Keratinocyte (primary cell): ENCODE data around the gene TSC22D3. TPM values are rescaled to one million over a fixed set of nuclear protein-coding genes. Genes with fewer than 3 reads are reported as not detected.

Source experiments
- DNase-seq: peaks from one replicate; pipeline ENCODE4 v3.0.0-alpha.2; 2011; ENCODE audit warnings: low read depth, missing footprints, low spot score
- FAIRE-seq: peaks from 2 replicates; lab custom pipeline; 2011; peaks lifted over from hg19 to GRCh38; lab: Jason Lieb, UNC
- H2AFZ ChIP-seq: 2 replicates; pipeline ENCODE4 v1.6.0; 2012; ENCODE audit warnings: low read length, control low read depth, inconsistent platforms; ENCODE audit not compliant: control insufficient read depth
- H3K27ac ChIP-seq: 2 replicates; pipeline ENCODE4 v1.5.1; 2011; ENCODE audit warnings: low read length; ENCODE audit not compliant: control insufficient read depth, insufficient read depth
- H3K27me3 ChIP-seq: 3 replicates; pipeline ENCODE4 v1.6.0; 2011; ENCODE audit warnings: low read length; ENCODE audit not compliant: control insufficient read depth, insufficient read depth; ENCODE audit errors: extremely low read depth
- H3K36me3 ChIP-seq, 2 experiments: 2 replicates in 1 of 2; 3 replicates in 1 of 2; pipeline ENCODE4 v1.5.1; 2011; ENCODE audit warnings: low read length in 2 of 2, mild to moderate bottlenecking in 1 of 2; ENCODE audit not compliant: control insufficient read depth in 2 of 2, insufficient read depth in 2 of 2; ENCODE audit errors: extremely low read depth in 1 of 2
- H3K4me1 ChIP-seq: 3 replicates; pipeline ENCODE4 v1.5.1; 2011; ENCODE audit warnings: low read length; ENCODE audit not compliant: control insufficient read depth, insufficient read depth; ENCODE audit errors: extremely low read depth
- H3K4me2 ChIP-seq: 3 replicates; pipeline ENCODE4 v1.6.0; 2011; ENCODE audit warnings: low read depth, low read length; ENCODE audit not compliant: control insufficient read depth, insufficient read depth; ENCODE audit errors: extremely low read depth
- H3K4me3 ChIP-seq, 3 experiments: fragments of 200-600 bp in 1 of 3; sonication (generic) in 1 of 3; 2 replicates in 2 of 3; 3 replicates in 1 of 3; pipeline ENCODE4 v1.5.1; 2011 to 2016; ENCODE audit warnings: low read length in 3 of 3, mild to moderate bottlenecking in 3 of 3, control low read depth in 2 of 3, inconsistent platforms in 1 of 3, low read depth in 1 of 3, mixed read lengths in 1 of 3, mixed run types in 1 of 3, moderate library complexity in 1 of 3; ENCODE audit not compliant: control insufficient read depth in 2 of 3, insufficient read depth in 2 of 3; ENCODE audit errors: extremely low read depth in 1 of 3
- H3K79me2 ChIP-seq: 2 replicates; pipeline ENCODE4 v1.6.0; 2012; ENCODE audit warnings: low read length; ENCODE audit not compliant: control insufficient read depth, insufficient read depth
- H3K9ac ChIP-seq: 3 replicates; pipeline ENCODE4 v1.6.0; 2011; ENCODE audit warnings: low read length; ENCODE audit not compliant: control insufficient read depth, insufficient read depth; ENCODE audit errors: extremely low read depth
- H3K9me1 ChIP-seq: 3 replicates; pipeline ENCODE4 v1.6.0; 2011; ENCODE audit warnings: low read length; ENCODE audit not compliant: control insufficient read depth, insufficient read depth; ENCODE audit errors: extremely low read depth
- H3K9me3 ChIP-seq: 2 replicates; pipeline ENCODE4 v1.5.1; 2012; ENCODE audit warnings: low read depth, low read length; ENCODE audit not compliant: control insufficient read depth
- H4K20me1 ChIP-seq: 3 replicates; pipeline ENCODE4 v1.6.0; 2011; ENCODE audit warnings: low read length; ENCODE audit not compliant: control insufficient read depth, insufficient read depth; ENCODE audit errors: extremely low read depth
- EZH2 ChIP-seq: IDR thresholded peaks from one replicate; pipeline ENCODE4 v1.6.1; 2012; ENCODE audit warnings: inconsistent platforms, mild to moderate bottlenecking, low read length, moderate library complexity
- dilution Hi-C: fragments of 300-500 bp; cut with MboI; formaldehyde crosslinking; loops from one replicate; pipeline ENCODE4 v1.7.0; 2020; ENCODE audit warnings: low sequenced_read_pairs; ENCODE audit not compliant: extremely low pct_ligation_motif_present
- polyA plus RNA-seq, 5 experiments: library from polyadenylated mRNA; depleted of rRNA in 3 of 5; stranded (reverse) in 3 of 5; stranded (forward) in 1 of 5; unstranded in 1 of 5; fragments of >200 nt; gene quantifications; 1 replicate in 1 of 5; 2 replicates in 3 of 5; 3 replicates in 1 of 5; pipeline versions ENCODE4 v1.2.1 to v1.2.3, GENCODE V29; 2011 to 2012; ENCODE audit warnings: missing spikeins in 2 of 5, low read depth in 1 of 5, low replicate concordance in 1 of 5
- TF ChIP-seq, protein P1 (sequence below), 3 experiments: IDR thresholded peaks in 1 of 3; conservative IDR thresholded peaks in 1 of 3; optimal IDR thresholded peaks in 1 of 3; 2 replicates in 2 of 3; 3 replicates in 1 of 3; pipeline versions ENCODE3 to v1.5.1; 2011; ENCODE audit warnings: low read length in 3 of 3, mild to moderate bottlenecking in 3 of 3, moderate library complexity in 2 of 3, control low read depth in 1 of 3, inconsistent platforms in 1 of 3; ENCODE audit not compliant: insufficient read depth in 2 of 3; ENCODE audit errors: extremely low read depth in 1 of 3

Gene TSC22D3
- polyA plus RNA-seq, 1 donor (not counting 4 experiments of a cell fraction or from before 2014, with no cell fraction given), result 48.5 TPM

DNA sequence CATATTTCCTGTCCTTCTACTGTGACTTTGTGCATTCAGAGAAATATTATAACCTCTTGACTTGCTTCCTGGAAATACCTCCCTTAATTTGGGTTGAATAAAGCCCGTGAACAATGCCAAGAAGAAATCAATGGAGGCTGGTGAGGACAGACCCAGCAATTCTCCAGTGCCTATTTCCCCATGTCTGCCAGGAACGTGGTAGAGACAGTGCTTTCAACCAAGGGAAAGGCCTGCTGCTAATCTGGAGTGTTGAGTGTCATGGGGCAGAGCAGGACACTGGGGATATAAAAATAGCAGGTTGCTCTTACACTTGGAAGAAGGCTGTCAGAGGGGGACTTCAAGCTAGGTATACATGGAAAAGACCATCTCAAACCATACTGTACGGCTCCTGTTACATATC lies 19.9 kb downstream of the TSC22D3 start:
- no peak overlapping the region for H3K9ac ChIP-seq
- TF ChIP-seq, protein P1, sequence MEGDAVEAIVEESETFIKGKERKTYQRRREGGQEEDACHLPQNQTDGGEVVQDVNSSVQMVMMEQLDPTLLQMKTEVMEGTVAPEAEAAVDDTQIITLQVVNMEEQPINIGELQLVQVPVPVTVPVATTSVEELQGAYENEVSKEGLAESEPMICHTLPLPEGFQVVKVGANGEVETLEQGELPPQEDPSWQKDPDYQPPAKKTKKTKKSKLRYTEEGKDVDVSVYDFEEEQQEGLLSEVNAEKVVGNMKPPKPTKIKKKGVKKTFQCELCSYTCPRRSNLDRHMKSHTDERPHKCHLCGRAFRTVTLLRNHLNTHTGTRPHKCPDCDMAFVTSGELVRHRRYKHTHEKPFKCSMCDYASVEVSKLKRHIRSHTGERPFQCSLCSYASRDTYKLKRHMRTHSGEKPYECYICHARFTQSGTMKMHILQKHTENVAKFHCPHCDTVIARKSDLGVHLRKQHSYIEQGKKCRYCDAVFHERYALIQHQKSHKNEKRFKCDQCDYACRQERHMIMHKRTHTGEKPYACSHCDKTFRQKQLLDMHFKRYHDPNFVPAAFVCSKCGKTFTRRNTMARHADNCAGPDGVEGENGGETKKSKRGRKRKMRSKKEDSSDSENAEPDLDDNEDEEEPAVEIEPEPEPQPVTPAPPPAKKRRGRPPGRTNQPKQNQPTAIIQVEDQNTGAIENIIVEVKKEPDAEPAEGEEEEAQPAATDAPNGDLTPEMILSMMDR (optimal IDR thresholded peaks at IDR 0.05 in 1 of 3, IDR thresholded peaks at IDR 0.05 in 1 of 3, conservative IDR thresholded peaks at IDR 0.05 in 1 of 3; ENCODE audit: extremely low read depth in 1 of 3, insufficient read depth in 2 of 3, low read length in 3 of 3), result no peak
- no peak for TF ChIP-seq EZH2
- FAIRE-seq, result no peak
- dilution Hi-C loops, result no loop called here
- no peaks in the 10 kb centered on the region for H3K4me1 ChIP-seq
- H3K27ac ChIP-seq, result no peak overlapping the region
- no peaks in the 10 kb centered on the region for H3K36me3 ChIP-seq
- H3K4me2 ChIP-seq, result no peak overlapping the region
- H3K27me3 ChIP-seq, result peaks cover 11% of the 10 kb centered on the region
- H4K20me1 ChIP-seq, result no peaks in the 10 kb centered on the region
- no peaks in the 10 kb centered on the region for H3K79me2 ChIP-seq
- no peaks in the 10 kb centered on the region for H3K9me1 ChIP-seq
- no peak for DNase-seq
- H3K4me3 ChIP-seq, result no peak overlapping the region
- no peak overlapping the region for H2AFZ ChIP-seq
- H3K9me3 ChIP-seq, result no peaks in the 10 kb centered on the region

DNA sequence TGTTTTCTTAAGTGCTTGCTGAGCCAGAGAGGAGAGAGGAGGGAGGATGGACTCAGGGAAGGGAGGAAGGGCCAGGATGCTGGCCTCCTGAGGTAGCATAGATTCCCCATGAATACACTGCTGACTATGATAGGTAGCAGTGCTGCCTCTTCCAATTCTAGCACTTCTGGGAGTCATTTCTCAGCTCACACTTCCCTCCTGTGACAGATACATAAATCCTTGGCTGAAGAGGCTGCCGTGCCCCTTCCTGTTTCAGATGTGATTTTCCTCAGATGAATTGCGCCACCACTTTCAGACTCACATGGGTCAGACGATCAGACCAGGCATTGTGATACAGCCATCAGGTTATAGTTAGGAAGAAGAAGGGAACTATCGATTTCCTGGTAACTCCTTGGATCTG lies 22.4 kb downstream of the TSC22D3 start:
- Histone ChIP-seq H3K9me1 (no peaks in the 10 kb centered on the region), H2AFZ (no peak overlapping the region), H3K9me3 (no peaks in the 10 kb centered on the region), H4K20me1 (no peaks in the 10 kb centered on the region), H3K27ac (no peak overlapping the region), H3K27me3 (peaks cover 4% of the 10 kb centered on the region), H3K4me1 (peaks cover 6% of the 10 kb centered on the region), H3K36me3 (no peaks in the 10 kb centered on the region), H3K4me3 (no peak overlapping the region), H3K9ac (no peak overlapping the region), H3K79me2 (no peaks in the 10 kb centered on the region), H3K4me2 (no peak overlapping the region)
- DNase-seq (no peak), FAIRE-seq (no peak)
- dilution Hi-C loops, result no loop called here
- TF ChIP-seq, protein P1 (optimal IDR thresholded peaks at IDR 0.05 in 1 of 3, IDR thresholded peaks at IDR 0.05 in 1 of 3, conservative IDR thresholded peaks at IDR 0.05 in 1 of 3; ENCODE audit: extremely low read depth in 1 of 3, insufficient read depth in 2 of 3, low read length in 3 of 3), result no peak
- TF ChIP-seq EZH2, result no peak
